GM19324 (cell line): ENCODE data around the gene S1PR3.

Source experiments
- ATAC-seq: cut with Tn5 transposase; IDR thresholded peaks from one replicate; pipeline ENCODE4 v1.9.1; 2021; ENCODE audit warnings: mild to moderate bottlenecking, moderate library complexity; ENCODE audit not compliant: unreplicated experiment, low FRiP score

Gene S1PR3

GRCh38 chr9:88968799-88969198 is 22.5 kb upstream of the S1PR3 start:
- ATAC-seq = no peak

GRCh38 chr9:88969646-88970373 is 21.5 kb upstream of the S1PR3 start:
- no peak for ATAC-seq

DNA sequence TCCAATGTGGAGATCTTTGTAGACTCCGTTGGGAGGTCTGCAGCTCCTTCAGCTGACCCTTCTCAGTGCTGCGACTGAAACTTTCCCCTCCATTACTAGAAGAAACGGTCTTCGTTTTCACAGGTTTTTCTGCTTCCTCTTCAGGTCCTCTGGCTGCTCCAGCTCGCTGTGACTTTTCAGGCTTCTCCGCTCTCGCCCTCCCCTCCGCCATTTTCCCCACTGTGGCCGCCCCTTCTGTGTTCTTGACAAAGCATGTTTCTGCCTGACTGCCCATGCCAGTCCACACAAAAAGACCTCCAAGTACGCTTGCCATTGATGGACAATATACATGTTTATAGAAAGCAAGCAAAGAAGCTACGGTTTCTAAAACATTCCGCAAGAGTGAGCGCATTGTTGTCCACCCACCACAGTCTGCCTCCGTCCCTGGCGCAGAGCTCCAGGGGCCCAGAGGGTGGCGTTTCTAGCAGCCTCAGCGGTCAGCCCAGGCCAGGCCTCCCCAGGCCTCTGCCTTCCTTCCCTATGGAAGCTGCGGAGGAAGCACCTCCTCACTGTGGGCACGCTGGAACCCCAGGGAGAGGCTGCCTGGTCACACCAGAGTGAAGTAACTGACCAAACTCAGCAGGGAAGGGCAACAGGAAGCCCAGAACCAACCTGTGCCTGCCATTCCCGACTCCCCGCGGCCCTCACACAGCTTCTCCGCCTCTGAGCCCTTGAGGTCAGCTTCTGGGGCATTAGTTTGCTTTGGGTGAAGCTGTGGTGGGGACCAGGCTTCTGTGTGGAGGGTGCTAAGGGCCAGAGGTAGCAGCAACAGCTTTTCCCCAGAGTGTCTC is 19.9 kb upstream of the S1PR3 start:
- ATAC-seq = no peak

DNA sequence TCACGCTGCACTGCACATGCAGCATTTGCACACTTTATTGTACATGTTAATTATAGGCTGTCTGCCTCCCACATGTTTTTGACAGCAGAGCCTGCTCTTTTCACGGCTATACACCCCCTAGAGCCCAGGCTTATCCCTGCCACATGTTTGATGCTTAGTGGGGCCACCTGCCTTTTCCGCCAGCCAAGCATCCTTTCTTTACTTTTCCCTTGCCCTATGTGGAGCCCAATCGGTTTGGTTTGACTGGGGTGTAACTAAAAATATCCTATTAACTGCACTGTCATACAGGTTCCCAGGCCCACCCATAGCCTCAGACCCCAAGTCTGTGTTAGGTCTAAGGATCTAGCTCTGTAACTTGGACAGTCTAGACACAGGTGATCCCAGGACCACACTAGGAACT is 18.9 kb upstream of the S1PR3 start:
- ATAC-seq = no peak

- no peak for ATAC-seq
Observed at GRCh38 chr9:88973281-88974045, 17.8 kb upstream of the S1PR3 start.

- ATAC-seq = no peak
Observed at GRCh38 chr9:88974641-88975040, 16.6 kb upstream of the S1PR3 start.

DNA sequence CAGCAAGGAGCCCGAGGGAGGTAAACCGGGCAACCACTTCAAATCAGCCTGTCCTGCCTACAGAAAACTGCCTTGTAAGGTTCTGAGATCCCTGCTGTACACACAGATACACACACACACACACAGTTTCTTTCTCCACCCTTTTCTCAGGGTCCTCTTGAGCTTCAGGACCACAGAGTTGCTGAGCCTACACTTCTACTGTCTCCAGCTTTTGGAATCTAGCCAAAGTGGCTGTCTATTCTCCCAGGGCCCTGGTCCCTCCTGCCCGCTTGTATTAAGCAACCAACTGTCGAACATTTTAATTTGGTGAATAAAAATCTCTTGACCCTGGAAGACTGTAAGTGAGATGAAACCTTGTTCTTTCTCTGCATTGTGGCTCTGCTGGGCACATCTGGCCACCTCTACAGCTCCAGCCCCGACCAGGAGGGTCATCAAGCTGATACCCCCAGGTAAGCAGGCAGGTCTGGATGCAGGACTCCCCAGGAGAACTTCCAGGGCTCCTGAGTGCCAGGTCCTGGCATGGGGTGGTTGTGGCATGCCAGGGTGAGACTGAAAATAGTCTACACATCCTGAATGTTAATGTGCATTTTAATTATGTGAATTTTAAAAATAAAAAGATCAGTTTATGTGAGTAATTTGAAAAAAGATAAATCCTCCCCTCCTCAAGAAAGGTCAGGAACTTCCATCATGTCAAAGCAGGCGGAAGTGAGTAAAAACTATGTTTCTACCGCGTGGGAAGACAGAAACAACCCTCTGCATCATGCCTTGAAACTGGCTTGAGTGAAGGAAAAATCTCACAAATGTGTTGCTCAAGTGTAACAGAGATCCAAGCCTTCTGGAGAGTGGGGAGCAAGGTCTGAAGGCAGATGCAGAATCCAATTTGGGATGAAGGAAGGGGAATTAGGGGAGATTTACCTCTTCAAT is 15.0 kb upstream of the S1PR3 start:
- ATAC-seq = no peak

DNA sequence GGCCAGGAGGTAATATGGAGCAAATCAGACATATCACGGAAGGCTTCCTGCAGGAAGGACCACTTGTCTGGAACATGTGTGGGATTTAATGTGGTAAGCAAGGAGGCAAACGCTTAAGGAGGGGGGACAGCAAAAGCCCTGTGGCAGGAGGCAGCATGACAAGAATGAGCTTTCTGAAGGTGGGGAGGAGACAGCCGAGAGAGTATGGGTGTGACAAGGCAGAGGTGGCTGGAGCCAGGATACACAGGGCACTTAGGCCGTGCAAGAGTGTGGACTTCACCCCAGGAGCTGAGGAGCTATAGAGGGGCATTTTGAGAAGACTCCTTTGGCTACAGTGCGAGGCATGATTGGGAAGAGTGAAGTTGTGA is 14.4 kb upstream of the S1PR3 start:
- no peak for ATAC-seq

DNA sequence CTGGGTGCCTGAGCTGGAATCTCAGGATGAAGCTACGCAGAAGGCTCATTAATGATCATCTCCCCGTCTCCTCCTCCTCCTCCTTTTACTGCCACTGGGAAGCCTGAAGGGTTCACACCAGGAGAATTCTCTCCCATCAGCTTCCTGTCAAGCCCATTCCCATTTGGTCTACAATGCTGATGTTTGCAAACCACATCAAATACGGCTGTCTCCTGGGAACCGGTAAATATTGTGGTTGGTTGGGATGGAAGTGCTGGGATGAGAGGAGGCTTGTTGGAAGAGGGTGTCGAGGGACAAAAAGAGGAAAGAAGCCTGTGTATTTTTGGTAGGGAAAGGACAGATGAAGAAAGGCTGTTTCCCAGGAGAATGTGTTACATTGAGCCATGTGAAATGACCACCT is 13.2 kb upstream of the S1PR3 start:
- no peak for ATAC-seq

DNA sequence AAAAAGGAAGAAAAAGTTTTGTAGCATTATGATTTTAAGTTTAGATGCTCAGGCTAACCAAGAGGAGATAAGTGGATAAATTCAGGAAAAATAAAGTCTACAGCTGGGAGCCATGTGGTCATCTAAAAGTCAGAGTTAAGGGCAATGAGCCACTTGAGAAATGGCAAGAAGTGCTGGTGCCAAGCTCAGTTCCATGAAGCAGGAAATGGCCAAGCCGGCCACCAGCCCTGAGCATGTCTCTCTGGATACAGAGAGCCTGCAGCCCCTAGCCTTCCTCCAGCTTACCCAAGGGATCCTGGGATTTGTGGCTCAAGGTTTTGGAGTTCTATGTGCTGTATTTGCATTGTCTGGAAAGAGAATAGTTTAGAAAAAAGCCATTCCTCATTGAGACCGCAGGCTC is 12.2 kb upstream of the S1PR3 start:
- ATAC-seq = no peak

GRCh38 chr9:88979791-88980190 is 11.5 kb upstream of the S1PR3 start:
- ATAC-seq = no peak

DNA sequence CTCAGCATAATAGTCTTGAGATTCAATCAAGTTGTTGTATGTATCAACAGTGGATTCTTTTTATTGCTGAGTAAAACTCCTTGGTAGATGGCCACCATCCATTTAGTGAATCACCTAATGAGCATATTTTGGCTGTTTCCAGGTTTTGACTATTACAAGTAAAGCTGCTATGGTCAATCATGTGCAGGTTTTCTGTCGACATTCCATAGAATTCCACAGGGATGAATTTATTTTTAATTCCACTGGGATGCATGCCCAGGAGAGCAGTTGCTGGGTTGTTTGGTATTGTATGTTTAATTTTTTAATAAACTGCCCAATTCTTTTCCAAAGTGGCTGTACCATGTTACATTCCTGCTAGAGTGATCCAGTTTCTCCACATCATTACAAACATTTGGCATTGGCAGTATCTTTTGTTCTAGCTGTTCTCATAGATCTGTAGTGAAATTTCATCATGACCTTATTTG is 10.5 kb upstream of the S1PR3 start:
- no peak for ATAC-seq

DNA sequence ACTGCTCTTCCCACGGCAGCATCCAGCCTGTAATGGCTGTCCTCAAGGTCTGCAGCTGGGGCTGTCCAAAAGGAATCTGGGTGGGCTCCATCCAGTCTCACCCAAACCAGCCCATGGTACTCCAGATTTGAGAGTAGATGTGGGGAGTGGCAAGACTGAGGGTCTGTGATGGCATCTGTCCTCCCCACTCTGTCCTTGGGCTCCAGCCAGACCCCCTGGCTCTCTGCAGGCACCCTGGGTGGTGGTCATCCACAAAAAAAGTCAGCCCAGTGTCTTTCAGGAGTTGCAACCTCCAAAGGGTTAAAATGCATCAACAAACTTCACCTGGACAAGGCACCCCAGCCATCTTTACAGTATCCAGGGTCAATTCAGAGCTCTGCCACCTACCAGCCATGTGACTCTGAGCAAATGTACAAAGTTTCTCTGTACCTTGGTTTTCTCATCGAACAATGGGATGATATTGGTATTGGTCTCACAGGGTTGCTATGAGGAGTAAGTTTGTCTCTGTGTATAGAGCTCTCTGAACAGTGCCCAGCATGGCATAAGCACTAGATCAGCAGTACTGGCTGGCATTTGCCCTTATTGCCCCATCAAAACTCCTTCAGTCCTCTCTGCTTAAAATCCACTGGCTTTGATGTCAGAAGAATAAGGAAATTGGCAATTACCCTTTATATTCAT is 7.3 kb upstream of the S1PR3 start:
- ATAC-seq = no peak

GRCh38 chr9:88984543-88984883 is 6.8 kb upstream of the S1PR3 start:
- ATAC-seq = no peak

GRCh38 chr9:88985616-88986015 is 5.7 kb upstream of the S1PR3 start:
- no peak for ATAC-seq

DNA sequence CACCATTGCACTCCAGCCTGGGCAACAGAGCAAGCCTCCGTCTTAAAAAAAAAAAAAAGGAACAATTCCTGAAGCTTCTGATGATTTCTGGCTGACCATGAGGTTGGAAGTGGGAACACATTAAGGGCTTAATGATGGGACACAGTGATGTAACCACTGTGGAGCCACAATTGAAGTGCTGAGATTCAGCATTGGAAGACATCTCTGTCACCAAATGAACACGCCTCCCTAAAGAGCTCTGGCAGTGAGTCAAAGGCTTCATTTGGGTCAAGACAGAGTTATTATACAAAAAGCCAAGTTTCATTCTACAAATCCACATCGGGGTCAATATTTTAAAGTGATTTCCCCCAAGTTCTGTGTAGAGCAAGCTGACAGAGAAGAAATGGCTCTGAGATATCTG is 4.5 kb upstream of the S1PR3 start:
- ATAC-seq = no peak

DNA sequence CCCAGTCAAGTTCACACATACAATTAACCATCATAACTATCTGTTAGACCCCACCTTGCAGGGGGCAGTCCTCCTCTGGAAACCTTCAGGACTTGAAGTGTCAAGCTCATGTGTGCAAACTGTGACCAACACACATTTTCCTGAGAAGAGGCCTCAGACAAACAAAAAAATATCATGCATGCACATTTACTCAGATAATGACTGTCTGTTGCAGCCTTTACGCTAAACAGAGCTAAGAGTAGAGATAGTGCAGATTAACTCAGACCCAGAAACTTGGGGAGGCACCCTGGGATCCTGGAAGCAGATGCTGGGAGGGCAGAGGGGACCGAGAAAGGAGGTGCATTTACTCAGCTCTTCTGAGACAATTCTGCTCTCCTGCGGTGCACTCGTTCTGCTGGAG is 3.6 kb upstream of the S1PR3 start:
- ATAC-seq = no peak

DNA sequence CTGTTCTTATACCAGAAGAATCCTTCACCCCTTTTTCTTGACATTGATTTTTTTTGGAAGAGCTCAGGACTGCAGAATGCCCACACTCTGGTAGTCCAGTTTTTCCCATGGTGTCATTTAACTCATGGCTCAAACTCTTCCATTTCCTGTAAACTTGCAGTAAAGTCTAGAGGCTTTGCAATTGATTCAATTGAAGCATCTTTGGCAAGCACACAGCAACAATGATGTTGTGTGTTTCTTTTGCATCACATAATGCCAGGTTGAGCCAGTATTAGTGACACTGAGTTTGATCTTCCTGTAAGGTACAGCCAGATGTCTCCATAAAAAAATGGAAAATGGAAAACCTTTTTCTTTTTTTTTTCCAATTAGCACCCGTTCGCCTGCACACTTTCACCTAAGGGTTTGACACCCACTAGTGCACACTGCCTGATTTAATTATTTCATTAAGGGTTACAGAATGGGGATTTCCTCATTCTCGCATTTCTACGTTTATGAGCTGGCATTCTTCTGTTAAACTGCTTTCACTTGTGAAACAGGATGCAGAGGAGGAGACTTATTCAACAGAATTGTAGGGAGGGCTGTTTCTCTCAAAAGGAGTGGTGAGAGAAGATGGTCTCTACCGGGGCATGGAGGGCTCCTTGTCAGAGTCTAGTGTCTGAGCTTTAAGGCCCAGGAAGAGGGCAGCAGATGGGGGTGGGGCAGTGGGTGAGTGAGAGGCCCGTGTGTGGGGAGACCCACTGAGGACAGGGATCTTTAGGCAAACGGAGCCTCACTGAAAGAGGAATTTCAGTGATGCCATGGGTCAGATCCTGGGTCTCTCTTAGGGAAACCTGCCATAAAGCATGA is 2.2 kb upstream of the S1PR3 start:
- no peak for ATAC-seq
